Measurements from ENCODE around the gene ACTBL2.
"Not testable (repeated sequence)": the region's sequence is repeated elsewhere in the genome, so short reads cannot be mapped to it uniquely, and the experiment has no call there.

ACTBL2 gene

DNA sequence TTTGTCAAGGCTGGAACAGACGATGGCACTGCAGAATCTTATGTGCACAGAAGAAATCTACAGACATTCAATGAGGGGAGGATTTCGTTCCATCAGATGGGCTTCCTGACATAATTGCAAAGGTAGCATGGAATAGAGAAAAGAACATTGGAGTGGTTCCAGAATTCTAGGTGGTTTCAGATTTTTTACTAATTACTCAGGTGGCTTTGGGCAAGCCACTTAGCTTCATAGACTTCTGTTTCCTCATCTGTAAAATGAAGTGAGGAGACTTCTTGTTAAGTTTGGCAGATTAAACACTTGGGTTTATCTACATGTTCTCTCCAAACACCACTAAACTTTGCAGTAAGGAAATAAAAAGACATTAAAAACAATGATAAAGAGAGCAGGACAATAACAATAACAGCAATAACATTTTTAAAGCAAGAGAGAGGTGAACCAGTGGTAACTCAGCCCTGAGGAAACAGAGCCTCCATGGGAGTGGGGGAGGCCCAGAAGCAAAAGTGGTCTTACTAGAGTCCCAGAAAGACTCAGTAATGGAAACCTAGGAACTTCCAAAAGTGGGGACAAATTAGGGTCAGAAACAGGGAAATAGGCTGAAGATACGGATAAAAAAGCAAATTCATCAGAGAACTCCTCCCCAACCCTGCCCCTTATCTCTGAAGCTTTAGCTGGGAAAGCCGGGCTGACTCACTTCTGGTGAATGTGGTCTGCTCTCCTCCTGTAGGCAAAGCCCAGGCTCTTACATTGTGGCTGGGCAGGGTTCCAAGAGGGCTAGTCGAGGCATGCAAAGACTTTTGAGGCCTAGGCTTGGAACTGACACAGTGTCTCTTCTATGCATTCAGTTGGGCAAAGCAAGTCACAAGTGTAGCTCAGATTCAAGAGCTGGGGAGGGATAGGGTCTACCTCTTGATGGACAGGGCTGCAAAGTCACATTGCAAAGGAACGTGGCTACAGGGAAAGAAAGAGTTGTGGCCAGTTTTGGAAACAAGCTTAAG, 11.8 kb upstream of the ACTBL2 start:
- no peak for DNase-seq

DNA sequence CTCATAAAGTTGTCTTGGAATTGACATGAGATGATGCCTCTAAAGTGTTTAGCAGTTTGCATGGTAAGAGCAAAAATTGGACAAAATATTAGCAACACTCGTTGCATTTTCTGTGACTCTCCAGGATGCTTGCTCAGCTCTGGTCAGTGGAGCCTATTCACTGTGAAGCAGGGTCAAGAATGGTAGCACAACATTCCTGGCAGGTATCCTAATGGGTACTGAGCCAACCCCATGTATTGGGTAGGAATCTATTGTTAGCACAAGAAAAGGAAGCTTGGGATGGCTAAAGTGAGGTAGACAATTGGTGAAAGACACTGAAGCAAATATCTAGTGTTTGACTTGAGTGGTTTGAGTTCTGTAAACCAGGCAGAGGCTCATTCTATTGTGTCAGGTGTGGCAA, 10.4 kb upstream of the ACTBL2 start:
- no peak for DNase-seq

DNA sequence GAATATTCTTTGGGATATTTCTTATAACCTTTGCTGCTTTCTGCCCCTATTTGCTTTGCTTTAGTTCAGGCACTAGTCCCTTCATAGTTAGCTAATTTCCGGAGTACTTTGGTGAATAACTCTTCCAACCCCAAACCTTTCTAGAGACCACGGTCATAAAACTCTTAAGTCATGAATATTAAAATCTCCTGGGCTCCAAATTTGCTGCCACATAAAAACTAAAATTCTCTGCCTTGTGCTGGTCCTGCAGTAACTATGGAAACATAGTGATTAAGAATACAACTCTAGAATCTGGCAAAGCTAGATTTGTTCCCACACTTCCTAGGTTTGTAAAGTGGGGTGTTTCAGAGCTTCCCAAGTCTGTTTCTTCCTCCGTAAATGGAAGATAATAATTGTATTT, 10.0 kb upstream of the ACTBL2 start:
- no peak for DNase-seq

DNA sequence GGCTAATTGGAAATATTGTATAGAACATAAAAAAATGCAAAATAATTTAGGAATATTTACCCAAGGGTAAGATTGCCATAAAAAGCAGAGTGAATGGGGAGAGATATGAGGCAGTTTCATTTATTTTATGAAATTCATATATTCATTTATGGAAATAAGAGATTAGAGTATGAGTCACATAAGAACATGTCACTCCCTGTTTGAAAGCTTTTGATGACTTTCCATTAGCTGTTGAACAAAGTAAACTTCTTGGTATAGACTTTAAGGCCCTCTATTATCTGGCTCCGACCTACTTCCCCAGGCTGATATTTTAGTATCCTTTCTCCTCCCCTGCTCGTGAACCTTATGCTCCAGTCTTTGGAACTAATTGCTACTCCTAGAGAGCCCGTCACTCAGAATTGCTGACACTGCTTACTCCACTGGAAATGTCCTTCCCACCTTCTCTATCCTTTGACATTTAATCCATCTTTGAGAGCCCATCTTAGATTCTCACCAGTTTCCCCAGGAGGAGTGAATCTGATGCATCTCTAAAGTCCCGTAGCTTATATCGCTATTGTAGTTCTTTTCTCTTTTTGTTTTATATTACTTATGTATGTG, 8.9 kb upstream of the ACTBL2 start:
- DNase-seq: no peak

DNA sequence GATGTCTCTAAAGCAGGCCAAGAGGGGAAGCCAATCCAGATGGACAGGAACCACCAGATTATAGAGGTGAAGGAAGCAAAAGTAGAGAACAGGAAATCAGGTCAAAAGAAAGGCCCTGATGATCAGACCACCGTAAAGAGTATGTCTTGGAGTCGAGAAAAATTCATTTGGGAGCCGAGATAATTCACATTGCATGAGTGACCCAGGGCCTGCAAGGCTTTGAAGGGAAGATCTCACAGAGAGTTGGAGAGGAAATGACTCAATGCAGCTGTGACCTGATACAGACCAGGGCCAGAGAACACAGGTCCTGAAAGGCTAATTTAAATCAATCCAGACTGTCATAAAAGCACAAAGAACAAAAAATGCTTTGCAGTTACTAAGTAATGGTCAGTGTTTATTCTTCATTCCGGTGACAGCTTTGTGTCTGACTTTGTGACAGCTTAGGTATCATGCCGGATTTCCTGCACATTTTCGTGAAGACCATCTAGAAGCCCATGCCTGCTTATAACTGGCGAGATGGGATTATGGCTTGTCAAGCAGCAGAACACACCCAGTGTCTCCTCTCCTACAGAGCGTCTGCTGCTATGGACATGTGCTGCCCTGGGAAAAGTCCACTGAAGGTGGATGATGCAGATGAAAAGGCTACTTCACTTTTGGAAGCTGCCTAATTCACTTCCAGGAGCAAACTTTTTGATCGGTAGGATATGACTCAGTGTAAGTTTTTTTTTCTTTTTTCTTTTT, 5.8 kb upstream of the ACTBL2 start:
- DNase-seq: no peak

DNA sequence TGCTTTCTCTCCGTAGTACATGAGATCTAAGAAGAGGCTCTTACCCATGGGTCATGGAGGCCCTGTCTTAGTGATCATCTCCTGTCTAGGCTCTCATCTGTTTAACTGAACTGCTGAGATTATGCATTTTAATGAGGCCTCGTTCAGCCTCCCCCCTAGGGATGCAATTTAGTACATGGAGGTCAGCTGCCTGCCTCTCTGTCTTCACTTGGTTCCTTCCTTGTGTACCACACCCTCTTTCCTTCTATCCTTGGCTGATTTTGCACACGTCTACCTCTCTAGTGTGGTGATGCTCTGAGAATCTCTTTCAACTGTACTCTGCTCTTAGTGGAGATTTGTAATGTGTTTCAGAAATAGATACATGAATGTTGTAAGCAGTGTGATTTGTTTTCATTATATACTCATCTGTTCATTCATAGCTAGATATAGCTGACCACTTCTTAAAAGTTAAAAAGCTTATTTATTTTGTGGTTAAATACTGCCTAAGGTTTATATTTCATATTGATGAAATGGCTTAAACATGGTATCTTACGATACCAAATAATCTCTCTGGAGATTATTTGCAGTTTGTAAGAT, 3.5 kb upstream of the ACTBL2 start:
- no peak for DNase-seq

DNA sequence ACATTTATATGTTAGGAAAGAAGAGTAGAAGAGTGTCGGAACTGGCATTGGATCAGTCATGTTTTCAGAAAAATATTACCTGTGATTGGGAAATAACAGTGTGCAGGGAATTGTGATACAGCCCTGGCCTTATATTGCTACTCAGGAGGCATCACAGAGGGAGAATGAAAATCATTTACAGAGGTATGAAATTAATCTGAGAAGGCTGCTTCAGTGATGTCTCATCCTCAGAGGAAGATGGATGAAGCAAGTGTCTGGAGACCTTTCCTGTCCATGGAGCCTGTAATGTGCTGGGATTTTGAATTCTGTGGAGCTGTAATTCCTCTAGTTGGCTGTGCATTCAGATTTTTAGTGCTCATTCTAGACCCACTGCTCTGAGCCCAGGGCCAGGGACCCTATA, 3.8 kb downstream of the ACTBL2 start:
- no peak for DNase-seq

DNA sequence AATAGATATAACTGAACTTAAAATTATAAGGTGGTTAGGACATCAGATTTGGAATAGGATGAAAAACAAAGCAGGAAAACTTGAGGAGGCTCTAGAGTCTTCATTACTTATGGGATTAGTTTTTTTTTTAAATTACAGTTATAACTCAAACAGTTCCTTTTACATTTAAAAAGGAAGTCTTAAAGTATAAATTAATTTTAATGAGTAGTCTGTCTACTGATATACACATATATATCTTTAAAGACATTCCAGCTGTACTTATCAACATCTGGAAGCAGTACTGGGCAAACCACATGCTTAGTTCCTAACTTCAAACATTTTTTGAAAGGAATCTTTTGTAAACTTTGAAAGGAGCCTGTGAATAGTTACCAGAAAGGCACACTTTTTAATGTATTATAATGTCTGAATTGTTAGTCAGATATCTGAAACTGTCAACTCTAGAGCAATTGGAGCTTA, 6.0 kb downstream of the ACTBL2 start:
- no peak for DNase-seq

DNA sequence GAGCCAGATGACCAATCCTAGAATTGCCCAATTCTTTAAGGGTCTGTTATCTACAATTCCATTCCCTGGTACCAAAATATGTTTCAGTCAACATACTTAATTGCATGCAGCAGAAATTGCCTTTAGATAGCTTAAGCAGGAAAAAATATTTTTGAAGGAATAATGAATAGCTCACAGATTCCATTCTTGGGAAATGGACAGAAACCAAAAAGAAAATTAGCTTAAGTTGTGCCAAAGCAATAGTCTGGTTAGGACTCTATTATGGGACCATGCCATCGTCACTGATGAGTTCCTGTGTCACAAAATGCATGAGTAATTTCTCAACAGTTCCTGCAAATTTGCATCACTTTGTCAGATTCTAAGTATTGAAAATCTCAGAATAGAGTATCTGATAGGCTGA, 12.3 kb downstream of the ACTBL2 start:
- DNase-seq: no peak

DNA sequence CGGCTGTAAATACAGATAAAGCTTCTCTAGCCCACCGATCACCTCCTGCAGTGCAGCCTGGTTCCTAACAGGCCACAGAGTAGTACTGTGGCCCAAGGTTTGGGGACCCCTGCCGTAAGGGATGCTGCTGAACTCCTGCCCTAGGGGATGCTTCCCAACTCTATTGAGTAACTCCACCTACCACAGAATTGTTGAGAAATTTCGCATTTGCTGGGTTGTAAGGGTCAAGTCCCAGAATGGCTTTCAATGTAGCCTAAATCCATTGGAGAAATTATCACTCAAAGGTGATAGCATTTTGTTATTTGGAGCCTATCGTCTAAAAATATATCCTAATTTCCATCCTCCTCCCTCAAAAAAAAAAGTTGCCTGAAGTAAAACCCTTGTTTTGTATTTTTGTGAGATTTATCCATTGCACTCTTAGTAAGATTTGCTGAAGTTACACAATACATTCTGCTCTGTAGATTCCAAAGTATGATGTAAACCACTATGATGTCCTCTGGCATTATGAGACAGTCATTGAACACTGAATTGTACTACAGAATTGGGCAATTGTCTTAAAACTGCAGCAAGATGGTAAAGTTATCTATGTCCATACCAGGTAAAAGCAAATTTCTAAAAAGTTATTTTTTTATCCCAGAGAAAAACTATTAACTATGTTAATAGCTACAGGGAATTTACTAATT, 14.0 kb downstream of the ACTBL2 start:
- no peak for DNase-seq

DNA sequence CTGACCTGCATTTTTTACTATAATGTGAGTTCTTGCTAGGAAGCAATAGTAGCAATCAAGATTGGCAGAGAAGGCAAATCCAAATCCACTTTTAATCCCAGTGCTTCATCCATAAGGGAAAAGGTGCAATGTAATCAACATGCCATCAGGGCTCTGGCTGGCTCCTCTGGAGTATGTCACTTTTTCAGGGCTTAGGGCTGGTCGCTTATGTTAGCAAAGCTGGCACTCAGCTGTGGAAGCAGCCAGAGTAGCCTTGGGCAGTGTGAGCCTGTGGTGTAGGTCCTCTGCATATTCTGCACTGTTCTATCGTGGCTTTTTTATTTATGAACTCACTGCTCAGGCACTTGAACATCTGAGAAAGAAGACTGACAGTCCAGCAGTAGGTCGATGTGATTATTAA, 16.1 kb downstream of the ACTBL2 start:
- DNase-seq: no peak

DNA sequence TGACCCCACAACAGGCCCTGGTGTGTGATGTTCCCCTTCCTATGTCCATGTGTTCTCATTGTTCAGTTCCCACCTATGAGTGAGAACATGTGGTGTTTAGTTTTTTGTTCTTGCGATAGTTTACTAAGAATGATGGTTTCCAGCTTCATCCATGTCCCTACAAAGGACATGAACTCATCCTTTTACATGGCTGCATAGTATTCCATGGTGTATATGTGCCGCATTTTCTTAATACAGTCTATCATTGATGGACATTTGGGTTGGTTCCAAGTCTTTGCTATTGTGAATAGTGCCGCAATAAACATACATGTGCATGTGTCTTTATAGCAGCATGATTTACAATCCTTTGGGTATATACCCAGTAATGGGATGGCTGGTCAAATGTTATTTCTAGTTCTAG, 22.6 kb downstream of the ACTBL2 start:
- DNase-seq: not testable (repeated sequence)

DNA sequence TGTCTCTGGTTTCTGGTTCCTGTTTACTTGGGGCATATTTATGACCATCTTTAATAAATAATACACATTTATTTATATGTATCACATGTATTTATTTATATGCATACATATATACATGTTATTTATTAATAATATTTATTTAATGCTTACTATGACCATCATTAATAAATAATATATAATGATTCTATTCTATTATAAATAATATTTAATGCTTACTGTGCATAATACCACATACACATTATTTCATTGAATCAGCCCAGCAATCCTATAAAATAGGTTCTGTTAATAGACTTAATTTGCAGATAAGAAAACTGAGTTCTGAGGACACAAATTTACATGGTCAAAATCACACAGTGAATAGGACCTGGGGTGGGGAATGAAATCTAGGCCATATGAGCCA, 24.2 kb downstream of the ACTBL2 start:
- DNase-seq: no peak

DNA sequence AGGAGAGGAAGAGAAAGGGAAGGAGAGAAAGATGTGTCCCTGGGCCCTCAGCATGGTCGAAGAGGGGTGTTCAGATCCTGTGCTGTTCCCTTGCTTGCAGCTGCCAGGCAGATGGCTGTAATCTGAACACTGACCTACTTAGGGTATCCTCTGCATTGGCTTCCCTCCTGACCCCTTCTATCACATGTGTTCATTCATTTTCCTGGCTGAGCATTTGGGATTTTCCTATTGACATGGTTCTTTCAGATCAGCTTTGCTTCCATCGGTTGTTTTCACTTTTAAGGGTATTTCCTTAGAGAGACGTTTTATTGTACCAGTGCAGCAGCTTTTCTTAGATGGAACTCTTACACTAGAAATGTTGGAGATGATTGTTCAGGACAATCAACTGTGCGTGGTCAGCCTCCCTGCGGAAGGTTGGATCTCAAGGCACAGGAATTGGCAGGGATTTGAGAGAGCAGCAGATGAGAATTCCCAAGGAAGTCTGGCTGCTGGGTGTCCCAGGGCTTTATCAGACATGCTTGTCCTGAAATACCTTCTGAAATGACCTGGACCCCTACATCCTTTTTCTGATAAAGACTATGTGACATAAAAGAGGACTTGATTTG, 26.0 kb downstream of the ACTBL2 start:
- DNase-seq: no peak

DNA sequence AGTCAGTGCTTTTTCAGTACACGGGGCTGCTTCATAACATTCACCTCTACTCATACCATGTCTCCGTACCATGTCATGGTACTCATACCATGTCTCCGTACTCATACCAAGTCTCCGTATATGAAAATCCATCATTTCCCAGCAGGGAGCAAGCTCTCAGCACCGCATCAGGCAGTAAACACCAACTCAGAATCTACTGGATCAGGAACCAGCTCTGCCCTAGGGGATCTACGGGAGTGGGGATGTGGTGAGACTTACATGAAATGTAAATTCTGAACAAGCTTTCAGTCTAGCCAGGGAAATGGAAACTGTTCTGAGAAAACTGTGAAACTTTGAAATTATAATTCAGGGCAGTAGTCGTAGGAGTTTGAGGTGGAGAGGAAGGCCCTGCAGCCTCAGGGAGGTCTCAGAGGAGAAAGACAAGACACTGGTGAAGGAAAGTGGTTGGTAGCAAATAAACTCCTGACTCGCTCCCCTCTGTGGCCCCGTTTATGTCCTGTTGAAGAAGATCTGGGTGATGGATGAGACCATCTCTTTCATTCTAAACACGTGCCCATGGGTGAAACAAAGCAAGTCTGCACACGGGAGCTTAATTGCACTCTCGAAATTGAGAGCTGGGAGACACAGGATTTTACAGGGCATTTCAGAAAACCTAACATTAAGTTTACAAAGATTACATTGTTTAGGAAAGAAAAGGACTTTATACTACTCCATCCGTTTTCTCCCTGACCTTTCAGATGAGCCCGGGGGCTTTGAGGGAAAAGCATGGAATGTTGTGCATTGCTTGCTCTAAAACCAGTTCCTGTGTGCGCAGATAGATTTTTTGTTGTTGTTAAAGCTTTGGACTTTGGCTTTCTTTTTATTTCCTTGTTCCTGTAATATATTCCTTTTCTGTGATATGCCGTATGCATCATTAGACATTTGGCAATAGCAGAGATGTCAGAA, 26.8 kb downstream of the ACTBL2 start:
- no peak for DNase-seq

DNA sequence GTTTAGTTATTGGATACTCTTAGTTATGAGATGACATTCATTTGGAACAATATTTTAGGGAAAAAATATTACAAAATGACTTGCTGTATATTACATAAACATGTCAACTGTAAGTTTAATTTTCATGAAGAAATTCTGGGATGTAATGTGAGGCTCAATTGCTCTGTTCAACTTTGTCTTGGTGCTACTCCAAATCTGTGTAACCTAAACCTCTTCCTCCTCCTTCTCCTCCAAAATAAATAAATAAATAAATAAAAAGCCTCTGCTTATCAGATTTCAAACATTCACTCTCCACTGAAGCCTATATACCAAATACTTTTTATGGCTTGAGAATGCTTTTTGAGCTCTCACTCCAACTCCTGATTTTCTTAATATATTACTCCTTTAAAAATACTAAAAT, 27.7 kb downstream of the ACTBL2 start:
- DNase-seq: no peak

DNA sequence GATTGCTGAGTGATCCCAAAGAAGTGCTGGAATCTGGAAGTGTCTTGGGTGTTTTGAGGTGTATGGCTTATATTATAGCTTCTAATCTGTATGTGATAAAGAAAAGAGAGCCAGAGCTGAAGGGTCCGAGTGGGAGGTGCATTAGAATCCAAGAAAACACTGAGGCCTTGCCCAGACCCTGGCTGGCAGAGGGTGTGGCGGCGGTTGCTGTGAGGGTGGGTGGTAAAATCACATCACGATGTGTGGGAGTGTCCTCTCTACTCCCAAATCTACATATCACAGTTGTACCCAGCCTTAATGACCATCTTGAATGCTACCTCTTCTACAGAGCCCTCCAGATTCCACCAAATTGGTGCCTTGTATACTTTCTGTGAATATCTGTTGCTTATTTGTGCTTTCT, 28.9 kb downstream of the ACTBL2 start:
- DNase-seq: no peak

DNA sequence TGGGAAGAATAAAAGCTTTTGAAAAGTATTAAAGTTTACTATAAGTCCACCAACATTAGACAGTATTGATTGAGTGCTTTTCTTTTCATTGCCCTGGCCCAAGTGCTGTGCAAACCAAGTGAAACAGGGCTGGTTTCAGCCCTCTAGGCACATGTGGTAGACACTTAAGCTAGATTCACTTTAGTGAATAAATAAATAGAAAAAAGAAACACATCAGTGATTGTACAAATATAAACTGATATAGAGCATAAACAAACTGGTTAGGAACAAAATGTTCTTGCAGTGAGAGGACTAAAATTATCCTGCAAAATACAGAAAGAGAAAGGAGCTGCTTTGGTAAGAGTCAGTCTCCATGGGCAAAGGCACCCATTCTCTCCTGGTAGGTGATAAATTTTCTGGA, 29.7 kb downstream of the ACTBL2 start:
- DNase-seq: no peak

DNA sequence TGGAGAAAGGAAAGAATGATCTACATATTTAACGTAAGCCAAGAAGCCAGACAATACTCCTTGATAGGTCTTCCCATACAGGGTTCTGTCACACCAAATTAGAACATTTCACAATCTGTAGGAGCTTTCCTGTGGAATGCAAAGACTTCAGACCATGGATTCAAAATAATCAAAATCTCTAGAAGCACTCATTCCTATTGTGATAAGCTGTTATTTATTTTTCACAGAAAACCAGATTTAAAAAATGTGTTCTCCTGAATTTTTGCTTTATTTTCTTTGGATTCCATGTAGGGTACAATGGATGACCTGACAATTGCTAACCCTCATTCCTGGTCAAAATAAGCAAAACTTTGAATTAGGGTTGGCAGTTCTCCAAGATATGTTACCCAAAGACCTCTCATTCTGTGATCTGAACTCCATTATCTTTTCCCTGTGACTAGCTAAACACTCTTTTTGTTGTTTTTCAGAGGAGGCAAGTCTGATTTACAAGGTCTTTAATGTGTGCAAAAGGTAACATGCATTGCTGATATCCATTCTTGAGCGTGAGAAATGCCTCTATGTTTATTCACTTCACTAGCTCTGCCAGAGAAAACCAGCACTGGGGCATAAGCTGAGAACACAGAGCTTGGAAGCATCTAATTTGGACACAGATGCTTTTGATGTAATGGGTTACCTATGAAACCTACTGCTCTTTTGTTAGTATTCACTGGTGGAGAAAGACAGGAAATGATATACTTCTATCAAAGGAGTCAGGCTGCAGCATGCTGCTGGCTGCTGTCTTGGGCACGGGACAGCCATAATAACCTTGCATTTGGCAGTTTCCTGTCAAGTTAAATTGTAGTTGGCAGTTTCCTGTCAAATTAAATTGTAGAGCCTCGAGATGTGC, 31.4 kb downstream of the ACTBL2 start:
- DNase-seq: no peak

DNA sequence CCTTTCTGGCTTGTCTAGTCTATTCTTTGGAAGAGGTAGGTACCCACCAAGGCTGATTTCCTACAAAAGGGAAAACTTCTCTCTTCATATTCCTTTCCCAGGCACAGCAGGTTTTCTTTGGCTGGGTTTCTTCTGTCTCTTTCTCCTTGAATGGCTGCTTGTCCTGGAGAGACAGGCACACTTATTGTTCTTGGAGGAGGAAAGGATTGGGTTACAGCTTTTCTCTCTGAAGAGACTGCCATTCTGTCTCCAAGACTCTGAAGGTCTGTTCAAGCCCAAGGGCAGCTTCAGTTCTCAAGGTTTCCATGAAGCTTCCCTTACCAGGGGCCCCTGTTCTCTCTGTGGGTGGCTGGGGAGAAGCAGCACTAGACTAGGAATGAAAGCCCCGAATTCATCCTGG, 33.9 kb downstream of the ACTBL2 start:
- no peak for DNase-seq
